GM12878 (cell line): ENCODE measurements around the gene DMD. TPM values are rescaled to one million over a fixed set of nuclear protein-coding genes. Genes with fewer than 3 reads are reported as not detected.

ENCODE experiments used
- ATAC-seq: fragments of 200-7000 bp; cut with Tn5 transposase; 3 replicates; pipeline ENCODE4 v1.9.1; 2020; ENCODE audit warnings: mild to moderate bottlenecking, moderate library complexity
- BruUV-seq: library from RNA; stranded (reverse); fragments of 400-500 nt; replicated peaks from 2 replicates; lab custom pipeline; 2021; lab: Mats Ljungman, UMichigan
- CTCF ChIA-PET: fragments of 300-600 bp; sonication (Branson Sonifier 250); formaldehyde crosslinking; extraction: SDS; loops from one replicate; lab custom pipeline; 2021; ENCODE audit warnings: inconsistent platforms; lab: Yijun Ruan, JAX
- POLR2A ChIA-PET: fragments of 350-600 bp; formaldehyde crosslinking; extraction: SDS; loops from one replicate; lab custom pipeline; 2021; ENCODE audit warnings: inconsistent platforms; lab: Charles Lee
- RAD21 ChIA-PET: fragments of 300-600 bp; sonication (Branson Sonifier 250); formaldehyde crosslinking; loops from one replicate; lab custom pipeline; 2023; ENCODE audit warnings: antibody characterized with exemption; ENCODE audit not compliant: unreplicated experiment; lab: Charles Lee
- SMC1A ChIA-PET: fragments of 300-600 bp; sonication (Branson Sonifier 250); formaldehyde crosslinking; loops from one replicate; lab custom pipeline; 2023; ENCODE audit not compliant: unreplicated experiment, uncharacterized antibody; lab: Charles Lee
- DNase-seq: peaks from one replicate; pipeline ENCODE4 v3.0.0-alpha.2; 2011; ENCODE audit warnings: low read depth, low spot score
- FAIRE-seq: peaks from 3 replicates; lab custom pipeline; 2011; peaks lifted over from hg19 to GRCh38; lab: Jason Lieb, UNC
- H2AFZ ChIP-seq: 2 replicates; pipeline ENCODE4 v1.6.0; 2011; ENCODE audit warnings: low read depth, low read length, control low read depth; ENCODE audit not compliant: control insufficient read depth
- H3K27ac ChIP-seq: 2 replicates; pipeline ENCODE4 v1.5.1; 2011; ENCODE audit warnings: control low read depth; ENCODE audit not compliant: control insufficient read depth, insufficient read depth
- H3K27me3 ChIP-seq, 2 experiments: replicated peaks in 1 of 2; 2 replicates each; pipeline versions ENCODE4 v1.6.0 to v1.6.1; 2011; ENCODE audit warnings: low read length in 1 of 2; ENCODE audit not compliant: control insufficient read depth in 2 of 2, insufficient read depth in 2 of 2
- H3K36me3 ChIP-seq, 2 experiments: 2 replicates each; pipeline ENCODE4 v1.5.1; 2011; ENCODE audit warnings: low read length in 1 of 2; ENCODE audit not compliant: control insufficient read depth in 2 of 2, insufficient read depth in 2 of 2
- H3K4me1 ChIP-seq: 2 replicates; pipeline ENCODE4 v1.6.1; 2011; ENCODE audit warnings: mild to moderate bottlenecking, low read length, moderate library complexity, mixed read lengths; ENCODE audit not compliant: control insufficient read depth, insufficient read depth
- H3K4me2 ChIP-seq: 2 replicates; pipeline ENCODE4 v1.6.0; 2011; ENCODE audit warnings: control low read depth; ENCODE audit not compliant: control insufficient read depth, insufficient read depth
- H3K4me3 ChIP-seq: fragments of 200-600 bp; sonication (generic); 2 replicates; pipeline ENCODE4 v1.5.1; 2016
- H3K79me2 ChIP-seq: 2 replicates; pipeline ENCODE4 v1.6.0; 2011; ENCODE audit warnings: low read length; ENCODE audit not compliant: control insufficient read depth, insufficient read depth
- H3K9ac ChIP-seq: 2 replicates; pipeline ENCODE4 v1.8.0; 2011; ENCODE audit warnings: low read length, control low read depth, mixed read lengths; ENCODE audit not compliant: control insufficient read depth, insufficient read depth
- H3K9me3 ChIP-seq: replicated peaks from 3 replicates; pipeline ENCODE4 v1.5.1; 2011; ENCODE audit warnings: mild to moderate bottlenecking, low read length; ENCODE audit not compliant: control insufficient read depth, insufficient read depth
- H4K20me1 ChIP-seq: 2 replicates; pipeline ENCODE4 v1.6.0; 2011; ENCODE audit not compliant: control insufficient read depth, insufficient read depth
- CBX3 ChIP-seq: fragments of 200-600 bp; sonication (generic); IDR thresholded peaks from 2 replicates; pipeline ENCODE4 v1.6.1; 2016; ENCODE audit warnings: low read depth, borderline replicate concordance
- CREB1 ChIP-seq: IDR thresholded peaks from 2 replicates; pipeline ENCODE4 v1.6.1; 2012; ENCODE audit warnings: low read depth, mild to moderate bottlenecking, inconsistent platforms
- CUX1 ChIP-seq: IDR thresholded peaks from 2 replicates; pipeline ENCODE4 v1.6.1; 2012; ENCODE audit warnings: improper control_type of control experiment, low read depth, low read length; ENCODE audit not compliant: insufficient replicate concordance
- E4F1 ChIP-seq: fragments of 450-650 bp; IDR thresholded peaks from 2 replicates; pipeline ENCODE4 v1.6.1; 2018; ENCODE audit warnings: borderline replicate concordance, mild to moderate bottlenecking; ENCODE audit not compliant: partially characterized antibody
- NFIC ChIP-seq: IDR thresholded peaks from 2 replicates; pipeline ENCODE4 v1.6.1; 2012; ENCODE audit warnings: low read depth, mild to moderate bottlenecking, inconsistent platforms, low read length, moderate library complexity
- REST ChIP-seq: IDR thresholded peaks from 2 replicates; pipeline ENCODE4 v1.6.1; 2012; ENCODE audit warnings: mild to moderate bottlenecking, low read depth, low read length
- SPI1 ChIP-seq: IDR thresholded peaks from 2 replicates; pipeline ENCODE4 v1.6.1; 2011; ENCODE audit warnings: low read depth, mild to moderate bottlenecking, low read length, moderate library complexity, borderline replicate concordance; ENCODE audit not compliant: insufficient read depth
- ZBTB4 ChIP-seq: fragments of 450-650 bp; formaldehyde crosslinking; IDR thresholded peaks from 2 replicates; pipeline ENCODE4 v1.4.0; 2022; ENCODE audit warnings: mild to moderate bottlenecking, moderate library complexity
- WGBS: methylation state at CpG from one replicate; pipeline ENCODE4 v1.1.6; 2016; ENCODE audit warnings: low lambda C conversion rate; ENCODE audit not compliant: insufficient replicate concordance, insufficient coverage; ENCODE audit errors: missing lambda C conversion rate; 5-methylcytosine and 5-hydroxymethylcytosine counted together
- in situ Hi-C: fragments of 300-500 bp; cut with MboI; formaldehyde crosslinking; loops from 9 replicates; pipeline ENCODE4 v1.14.3; 2018; ENCODE audit warnings: mixed read lengths
- intact Hi-C: fragments of 100-400 bp; cut with micrococcal nuclease; formaldehyde crosslinking; loops from one replicate; pipeline ENCODE4 v1.14.2; 2022; ENCODE audit not compliant: unreplicated experiment
- polyA plus RNA-seq, 11 experiments: library from polyadenylated mRNA; depleted of rRNA in 4 of 11; unstranded in 6 of 11; stranded (reverse) in 5 of 11; fragments of >200 nt; fragmentation: Nextera tagmentation in 4 of 11; fragmentation: Illumina TruSeq in 1 of 11; extraction: Ambion mirVana in 4 of 11; extraction: Trizol in 1 of 11; gene quantifications; 1 replicate in 1 of 11; 2 replicates in 10 of 11; pipeline versions ENCODE4 v1.2.1 to v1.2.3, GENCODE V29; 2011 to 2016; ENCODE audit warnings: inconsistent platforms in 2 of 11, missing spikeins in 2 of 11, low read depth in 1 of 11
- total RNA-seq, 4 experiments: library from RNA; depleted of rRNA in 3 of 4; stranded (reverse); fragments of >200 nt in 3 of 4; fragmentation: Illumina TruSeq in 1 of 4; extraction: Trizol in 1 of 4; gene quantifications; 2 replicates each; pipeline versions ENCODE4 v1.2.1 to v1.2.3, GENCODE V29; 2013 to 2021

The DMD gene
- total and polyA plus RNA-seq, 10 of the 15 experiments (the other 5 are each of a cell fraction or from before 2014, with no cell fraction given): 1.4 to 24.3 (median 4.3) TPM

- H3K27me3 ChIP-seq: no peaks in the 10 kb centered on the region; a peak in 1 of 4 replicates
- WGBS: 85% methylated on average over 1 of the region's 1 CpG
- H2AFZ ChIP-seq: no peak overlapping the region
- BruUV-seq: no TSS peak
- H3K36me3 ChIP-seq: no peaks in the 10 kb centered on the region
- SMC1A ChIA-PET: interaction anchor here (1.0 kb wide), 1 partner anchor 9 kb away, joined by 3 read pairs; no protein-coding TSS in a partner anchor
- RAD21 ChIA-PET: no interaction called here
- in situ Hi-C loops (no loop called here), intact Hi-C loops (no loop called here)
- no peaks in the 10 kb centered on the region for H3K79me2 ChIP-seq
- H3K27ac ChIP-seq: no peak overlapping the region
- TF ChIP-seq CBX3: no peak
- no peak for TF ChIP-seq CUX1
- TF ChIP-seq REST: no peak
- TF ChIP-seq SPI1: no peak
- TF ChIP-seq E4F1: no peak
- no peak for TF ChIP-seq ZBTB4
- no peak for TF ChIP-seq CREB1
- TF ChIP-seq NFIC: no peak
- no peaks in the 10 kb centered on the region for H3K9me3 ChIP-seq
- H3K9ac ChIP-seq: no peak overlapping the region
- POLR2A ChIA-PET: no interaction called here
- DNase-seq (no peak), ATAC-seq (no peak), FAIRE-seq (no peak)
- no peaks in the 10 kb centered on the region for H3K4me1 ChIP-seq
- no peak overlapping the region for H3K4me3 ChIP-seq
- CTCF ChIA-PET: no interaction called here
- H3K4me2 ChIP-seq: no peak overlapping the region
- no peaks in the 10 kb centered on the region for H4K20me1 ChIP-seq
Measured at GRCh38 chrX:31334997-31335396, 1876.4 kb downstream of the DMD start.
